AG04449 (cell line): ENCODE measurements around the gene LSM5.
"Not testable (repeated sequence)": the region's sequence is repeated elsewhere in the genome, so short reads cannot be mapped to it uniquely, and the experiment has no call there.

Source experiments
- CTCF ChIA-PET: fragments of 350-600 bp; formaldehyde crosslinking; extraction: SDS; loops from one replicate; lab custom pipeline; 2021; ENCODE audit warnings: antibody characterized with exemption; lab: Yijun Ruan, JAX
- POLR2A ChIA-PET: fragments of 400-600, 350-600 bp; formaldehyde crosslinking; extraction: SDS; loops from one replicate; lab custom pipeline; 2020; ENCODE audit warnings: antibody characterized with exemption, inconsistent platforms; lab: Yijun Ruan, JAX
- DNase-seq: peaks from one replicate; pipeline ENCODE4 v3.0.0-alpha.2; 2010; ENCODE audit warnings: low read depth, low spot score
- H3K4me3 ChIP-seq: 2 replicates; pipeline ENCODE4 v1.5.1; 2011; ENCODE audit warnings: low read depth, mild to moderate bottlenecking, control low read depth, low read length
- CTCF ChIP-seq: IDR thresholded peaks from one replicate; pipeline ENCODE4 v1.5.1; 2011; ENCODE audit warnings: mild to moderate bottlenecking, moderate library complexity, low read length, control low read depth, inconsistent platforms; ENCODE audit not compliant: insufficient read depth; ENCODE audit errors: missing control alignments

LSM5 gene

DNA sequence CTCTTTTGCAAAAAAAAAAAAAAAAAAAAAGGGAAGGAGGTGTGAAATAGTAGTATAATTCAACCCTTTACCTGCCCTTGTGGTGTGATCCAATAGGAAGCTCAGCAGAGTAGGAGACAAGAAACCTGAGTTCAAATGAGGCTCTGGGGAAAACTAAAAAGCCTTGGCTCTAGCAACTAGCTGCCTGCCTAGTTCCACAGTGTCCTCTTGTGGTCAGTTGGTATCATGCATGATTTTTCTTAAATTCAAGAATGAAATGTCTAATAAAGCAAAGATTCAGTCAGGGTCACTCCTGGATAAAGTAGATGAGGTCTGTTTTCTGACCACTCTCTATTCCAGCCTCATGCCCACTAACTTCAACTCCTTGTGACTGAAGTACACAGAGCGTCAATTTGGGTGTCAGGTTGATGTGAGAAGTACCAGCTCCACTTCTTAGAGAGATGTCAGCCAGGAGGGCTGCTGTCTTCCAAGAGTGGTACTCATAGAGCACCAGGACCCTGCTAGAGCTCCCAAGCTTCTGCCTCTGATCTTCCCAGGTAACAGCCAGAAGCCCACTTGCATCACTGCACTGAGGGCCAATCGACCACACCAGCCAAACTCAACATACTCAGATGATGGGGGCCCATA is 10.5 kb downstream of the LSM5 start:
- H3K4me3 ChIP-seq, result no peak overlapping the region
- DNase-seq, result no peak
- ChIA-PET CTCF (interaction anchor here (0.6 to 7.6 kb wide), 20 partner anchors 9 to 1348 kb away, joined by 3 to 255 read pairs (median 4); partner anchors contain the start of gene LSM5), POLR2A (no interaction called here)
- TF ChIP-seq CTCF, result peak; percentile 81

GRCh38 chr7:32477649-32477980 is 12.6 kb downstream of the LSM5 start:
- H3K4me3 ChIP-seq, result no peak overlapping the region
- CTCF ChIA-PET, result interaction anchor here (0.6 to 7.6 kb wide), 4 partner anchors 13 to 1343 kb away, joined by 3 to 255 read pairs (median 4); partner anchors contain the start of gene LSM5
- DNase-seq, result no peak
- POLR2A ChIA-PET, result no interaction called here
- TF ChIP-seq CTCF, result no peak

GRCh38 chr7:32476816-32477648 is 13.1 kb downstream of the LSM5 start:
- CTCF ChIA-PET, result interaction anchor here (0.6 to 7.6 kb wide), 4 partner anchors 13 to 1343 kb away, joined by 3 to 255 read pairs (median 4); partner anchors contain the start of gene LSM5
- DNase-seq, result no peak
- POLR2A ChIA-PET, result no interaction called here
- no peak overlapping the region for H3K4me3 ChIP-seq
- TF ChIP-seq CTCF, result no peak

GRCh38 chr7:32474008-32474407 is 16.2 kb downstream of the LSM5 start:
- DNase-seq, result no peak
- TF ChIP-seq CTCF, result no peak
- ChIA-PET CTCF (interaction anchor here (0.6 to 2.3 kb wide), 3 partner anchors 11 to 1031 kb away, joined by 3 to 17 read pairs (median 3); no protein-coding TSS in a partner anchor), POLR2A (no interaction called here)
- no peak overlapping the region for H3K4me3 ChIP-seq

GRCh38 chr7:32472015-32472414 is 18.2 kb downstream of the LSM5 start:
- TF ChIP-seq CTCF, result no peak
- H3K4me3 ChIP-seq, result no peak overlapping the region
- ChIA-PET CTCF (no interaction called here), POLR2A (no interaction called here)
- no peak for DNase-seq

- DNase-seq, result no peak
- H3K4me3 ChIP-seq, result no peak overlapping the region
- POLR2A ChIA-PET, result no interaction called here
- no peak for TF ChIP-seq CTCF
- CTCF ChIA-PET, result no interaction called here
Measured at GRCh38 chr7:32470871-32471270, 19.3 kb downstream of the LSM5 start.

- not testable (repeated sequence) for DNase-seq
Measured at GRCh38 chr7:32470004-32470403, 20.2 kb downstream of the LSM5 start.

GRCh38 chr7:32464641-32465416 is 25.4 kb downstream of the LSM5 start:
- H3K4me3 ChIP-seq, DNase-seq, POLR2A ChIA-PET: not testable (repeated sequence)
- CTCF ChIA-PET, result interaction anchor here (0.6 kb wide), 1 partner anchor 42 kb away, joined by 3 read pairs; no protein-coding TSS in a partner anchor

More at GRCh38 chr7:32470004-32470403, 20.2 kb downstream of the LSM5 start:
- POLR2A ChIA-PET, H3K4me3 ChIP-seq, CTCF ChIA-PET: not testable (repeated sequence)
